Measurements from ENCODE around the gene GH2. TPM values are rescaled to one million over a fixed set of nuclear protein-coding genes. Genes with fewer than 3 reads are reported as not detected.
A peak's percentile ranks its signal among the peaks of the same experiment; 100 is the strongest.
"Not testable (repeated sequence)": the region's sequence is repeated elsewhere in the genome, so short reads cannot be mapped to it uniquely, and the experiment has no call there.

Gene GH2
- total and polyA plus RNA-seq, 8 donors: 0.26 TPM; not detected in 7

GRCh38 chr17:63843910-63844677, 37.6 kb downstream of the GH2 start:
- peaks cover 17 to 35% of the 10 kb centered on the region in 2 donors for H3K4me1 ChIP-seq
- no peaks in the 10 kb centered on the region for H3K36me3 ChIP-seq
- H3K9me3 ChIP-seq: peaks cover 0 to 5% of the 10 kb centered on the region in 2 donors
- no peak for ATAC-seq
- DNase-seq: no peak
- intact Hi-C loops (cut with DNase I): no loop called here
- H3K27me3 ChIP-seq: no peaks in the 10 kb centered on the region
- no peak for TF ChIP-seq CTCF (IDR thresholded peaks at IDR 0.05)
- peak overlapping the region; percentile 93 for H3K27ac ChIP-seq
- H3K4me3 ChIP-seq: peak overlapping the region in 1 of 2 donors; percentile 90

GRCh38 chr17:63843387-63843888, 38.3 kb downstream of the GH2 start:
- ATAC-seq (peak; percentile 1), DNase-seq (peak in 3 of 4 donors; percentile 62 to 93 (median 86))
- H3K27me3 ChIP-seq; intact Hi-C loops (cut with DNase I); H3K36me3 ChIP-seq; H3K9me3 ChIP-seq: not testable (repeated sequence)
- H3K27ac ChIP-seq: peak overlapping the region; percentile 93
- H3K4me1 ChIP-seq: peaks cover 20 to 42% of the 10 kb centered on the region in 2 donors
- peak overlapping the region; percentile 45 to 90 for H3K4me3 ChIP-seq

GRCh38 chr17:63842540-63843386, 39.0 kb downstream of the GH2 start, which contains the start of gene SMARCD2:
Gene SMARCD2, minus strand, starts transcription at chr17:63842685. Its CDS starts 11 bp downstream, at chr17:63842674.
- Histone ChIP-seq H3K4me1 (peaks cover 27 to 49% of the 10 kb centered on the region in 2 donors), H3K4me3 (peak within 1 kb of the TSS; percentile 87 to 90), H3K27me3 (no peaks in the 10 kb centered on the region), H3K9me3 (no peaks in the 10 kb centered on the region), H3K36me3 (no peaks in the 10 kb centered on the region), H3K27ac (peak within 1 kb of the TSS; percentile 93)
- peak in 1 of 2 donors; percentile 5 for TF ChIP-seq CTCF (IDR thresholded peaks at IDR 0.05)
- ATAC-seq (peak; percentile 88), DNase-seq (peak; percentile 97 to 100 (median 99))
- intact Hi-C loops (cut with DNase I): no loop called here

- H3K4me1 ChIP-seq: peaks cover 28 to 55% of the 10 kb centered on the region in 2 donors
- intact Hi-C loops (cut with DNase I): no loop called here
- peak in 2 of 4 donors; percentile 51 to 90 for DNase-seq
Measured at GRCh38 chr17:63842173-63842539, 39.6 kb downstream of the GH2 start.

More at GRCh38 chr17:63842173-63842539, 39.6 kb downstream of the GH2 start:
- Histone ChIP-seq H3K9me3 (no peaks in the 10 kb centered on the region), H3K36me3 (peaks cover 0 to 4% of the 10 kb centered on the region in 2 donors), H3K27ac (peak overlapping the region; percentile 93), H3K4me3 (peak overlapping the region; percentile 87 to 90), H3K27me3 (no peaks in the 10 kb centered on the region)
- TF ChIP-seq CTCF (IDR thresholded peaks at IDR 0.05): no peak
- ATAC-seq: peak; percentile 2

Measured in left lung (tissue), 10 donors.